Measurements from ENCODE around the gene ARID1B.

ARID1B gene

GRCh38 chr6:157194643-157195042 lies 417.5 kb downstream of the ARID1B start:
- H3K36me3 Mint-ChIP-seq, result peaks cover 64% of the 10 kb centered on the region
- no peak overlapping the region for H3K27ac Mint-ChIP-seq
- H3K4me3 Mint-ChIP-seq, result no peak overlapping the region
- no peaks in the 10 kb centered on the region for H3K9me3 Mint-ChIP-seq
- no peak for ATAC-seq
- no peaks in the 10 kb centered on the region for H3K4me1 Mint-ChIP-seq
- DNase-seq (ENCODE audit: low spot score in 2 of 2), result no peak

DNA sequence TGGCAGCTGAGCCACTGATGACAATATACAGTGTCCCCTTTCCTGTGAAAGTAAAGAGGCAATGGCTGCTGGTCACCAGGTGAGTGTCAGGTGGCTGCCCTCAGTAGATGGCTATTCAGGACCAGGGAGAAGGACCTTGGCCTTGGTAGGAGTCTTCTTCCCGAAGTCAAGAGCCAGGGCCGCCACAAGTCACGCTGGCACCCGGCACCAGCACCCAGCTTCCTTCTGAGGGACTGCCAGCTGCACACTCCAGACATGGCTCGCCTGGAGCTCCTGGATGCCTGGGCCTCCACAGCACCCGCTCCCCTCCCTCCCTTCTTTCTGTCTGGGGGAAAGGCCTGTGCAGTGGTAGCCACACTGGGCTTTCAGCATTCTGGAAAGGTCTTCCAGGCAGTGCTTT lies 419.2 kb downstream of the ARID1B start:
- ATAC-seq (no peak), DNase-seq (ENCODE audit: low spot score in 2 of 2) (no peak)
- Mint-ChIP-seq H3K4me3 (no peak overlapping the region), H3K36me3 (peaks cover 61% of the 10 kb centered on the region), H3K4me1 (no peaks in the 10 kb centered on the region), H3K27ac (no peak overlapping the region), H3K9me3 (no peaks in the 10 kb centered on the region)

DNA sequence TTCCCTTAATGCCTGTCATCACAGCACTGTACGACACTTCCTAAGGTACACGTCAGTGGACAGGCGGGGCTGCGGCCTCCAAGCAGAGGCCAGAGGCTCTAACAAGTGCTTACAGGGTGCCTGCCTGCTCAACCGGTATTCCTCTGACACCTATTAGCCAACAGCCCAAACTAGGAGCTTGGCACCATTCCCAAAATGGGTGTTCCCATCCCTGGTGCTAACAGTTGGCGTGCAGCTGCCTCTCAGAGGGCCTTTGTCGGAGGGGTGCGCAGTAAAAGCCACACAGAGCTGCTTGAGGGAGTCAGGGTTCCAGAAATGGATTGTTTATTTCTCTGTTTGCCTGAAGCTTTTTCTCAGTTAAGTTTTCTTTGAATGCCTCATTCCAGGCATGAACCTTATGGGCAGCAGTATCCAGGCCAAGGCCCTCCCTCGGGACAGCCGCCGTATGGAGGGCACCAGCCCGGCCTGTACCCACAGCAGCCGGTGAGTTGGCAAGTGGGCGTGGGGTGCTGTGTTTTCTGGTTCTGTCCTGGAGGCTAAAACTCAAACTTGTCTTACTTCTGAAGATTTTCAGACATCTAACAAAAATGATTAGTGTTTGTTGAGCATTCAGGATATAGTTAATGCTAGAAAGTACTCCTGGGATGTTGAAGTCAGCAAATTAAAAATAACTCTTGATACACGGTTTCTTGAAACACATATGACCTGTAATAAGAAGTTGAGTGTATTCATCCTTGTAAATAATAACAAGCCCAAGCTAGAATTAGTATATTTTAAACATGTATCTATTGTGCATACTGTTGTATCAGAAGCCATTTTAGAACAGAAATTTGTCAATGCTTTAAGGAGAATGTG lies 421.5 kb downstream of the ARID1B start:
- no peaks in the 10 kb centered on the region for H3K4me1 Mint-ChIP-seq
- no peaks in the 10 kb centered on the region for H3K9me3 Mint-ChIP-seq
- ATAC-seq (no peak), DNase-seq (ENCODE audit: low spot score in 2 of 2) (no peak)
- peaks cover 64% of the 10 kb centered on the region for H3K36me3 Mint-ChIP-seq
- no peak overlapping the region for H3K27ac Mint-ChIP-seq
- no peak overlapping the region for H3K4me3 Mint-ChIP-seq

DNA sequence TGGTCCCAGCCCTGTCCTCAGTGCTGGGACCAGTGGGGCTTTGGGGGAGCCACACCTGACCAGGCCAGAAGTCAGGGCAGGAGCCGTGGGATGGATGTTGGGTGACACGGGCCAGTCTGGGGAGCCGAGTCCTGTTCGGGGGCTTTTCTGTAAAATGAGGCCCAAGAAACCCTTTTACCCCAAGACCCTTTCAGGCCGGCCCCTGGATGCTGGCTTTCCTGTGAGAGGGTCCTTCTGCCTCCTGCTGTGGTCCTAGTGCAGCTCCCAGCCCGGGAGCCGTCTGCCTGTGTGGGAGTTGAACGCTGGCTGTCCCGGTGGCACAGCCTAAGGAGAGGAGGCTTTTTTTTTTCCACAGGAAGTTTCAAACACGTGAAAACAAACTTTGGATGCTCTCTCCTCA lies 422.9 kb downstream of the ARID1B start:
- no peaks in the 10 kb centered on the region for H3K9me3 Mint-ChIP-seq
- no peaks in the 10 kb centered on the region for H3K4me1 Mint-ChIP-seq
- no peak overlapping the region for H3K27ac Mint-ChIP-seq
- peaks cover 70% of the 10 kb centered on the region for H3K36me3 Mint-ChIP-seq
- DNase-seq (ENCODE audit: low spot score in 2 of 2) (no peak), ATAC-seq (no peak)
- H3K4me3 Mint-ChIP-seq, result no peak overlapping the region

DNA sequence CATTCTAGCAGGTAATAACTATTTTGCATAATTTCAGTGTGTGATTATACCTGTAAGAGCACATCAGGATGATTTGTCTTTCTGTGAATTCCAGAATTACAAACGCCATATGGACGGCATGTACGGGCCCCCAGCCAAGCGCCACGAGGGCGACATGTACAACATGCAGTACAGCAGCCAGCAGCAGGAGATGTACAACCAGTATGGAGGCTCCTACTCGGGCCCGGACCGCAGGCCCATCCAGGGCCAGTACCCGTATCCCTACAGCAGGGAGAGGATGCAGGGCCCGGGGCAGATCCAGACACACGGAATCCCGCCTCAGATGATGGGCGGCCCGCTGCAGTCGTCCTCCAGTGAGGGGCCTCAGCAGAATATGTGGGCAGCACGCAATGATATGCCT lies 423.4 kb downstream of the ARID1B start:
- ATAC-seq (no peak), DNase-seq (ENCODE audit: low spot score in 2 of 2) (no peak)
- H3K36me3 Mint-ChIP-seq, result peaks cover 70% of the 10 kb centered on the region
- H3K27ac Mint-ChIP-seq, result no peak overlapping the region
- no peaks in the 10 kb centered on the region for H3K9me3 Mint-ChIP-seq
- no peak overlapping the region for H3K4me3 Mint-ChIP-seq
- no peaks in the 10 kb centered on the region for H3K4me1 Mint-ChIP-seq

GRCh38 chr6:157201083-157201482 lies 423.9 kb downstream of the ARID1B start:
- Mint-ChIP-seq H3K36me3 (peaks cover 70% of the 10 kb centered on the region), H3K9me3 (no peaks in the 10 kb centered on the region)
- no peak for ATAC-seq

DNA sequence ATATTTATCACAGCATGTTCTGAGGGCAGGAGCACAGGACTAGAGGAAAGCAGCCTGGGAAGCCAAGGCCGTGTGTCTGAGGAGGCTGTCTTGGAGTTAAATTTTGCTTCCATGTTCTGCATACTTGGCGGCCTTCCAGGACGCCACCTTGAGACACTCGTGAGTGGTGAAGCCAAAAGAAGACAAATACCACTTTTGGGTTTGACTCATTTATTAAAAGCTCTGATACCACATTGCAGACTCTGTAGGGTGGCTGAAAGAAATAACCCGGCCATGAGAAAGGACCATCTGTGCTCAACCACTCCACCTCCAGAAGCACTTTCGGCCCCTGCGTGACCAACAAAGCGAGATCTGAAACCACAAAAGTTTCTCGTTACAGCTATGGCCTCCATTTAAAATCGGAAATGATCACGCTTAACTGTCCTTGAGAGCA lies 426.1 kb downstream of the ARID1B start:
- no peaks in the 10 kb centered on the region for H3K9me3 Mint-ChIP-seq
- H3K4me1 Mint-ChIP-seq, result no peaks in the 10 kb centered on the region
- peaks cover 76% of the 10 kb centered on the region for H3K36me3 Mint-ChIP-seq
- H3K4me3 Mint-ChIP-seq, result no peak overlapping the region
- no peak for ATAC-seq
- DNase-seq (ENCODE audit: low spot score in 2 of 2), result no peak
- H3K27ac Mint-ChIP-seq, result no peak overlapping the region

More at GRCh38 chr6:157201083-157201482, 423.9 kb downstream of the ARID1B start:
- H3K4me1 Mint-ChIP-seq, result no peaks in the 10 kb centered on the region
- H3K27ac Mint-ChIP-seq, result no peak overlapping the region
- no peak for DNase-seq (ENCODE audit: low spot score in 2 of 2)
- no peak overlapping the region for H3K4me3 Mint-ChIP-seq

DNA sequence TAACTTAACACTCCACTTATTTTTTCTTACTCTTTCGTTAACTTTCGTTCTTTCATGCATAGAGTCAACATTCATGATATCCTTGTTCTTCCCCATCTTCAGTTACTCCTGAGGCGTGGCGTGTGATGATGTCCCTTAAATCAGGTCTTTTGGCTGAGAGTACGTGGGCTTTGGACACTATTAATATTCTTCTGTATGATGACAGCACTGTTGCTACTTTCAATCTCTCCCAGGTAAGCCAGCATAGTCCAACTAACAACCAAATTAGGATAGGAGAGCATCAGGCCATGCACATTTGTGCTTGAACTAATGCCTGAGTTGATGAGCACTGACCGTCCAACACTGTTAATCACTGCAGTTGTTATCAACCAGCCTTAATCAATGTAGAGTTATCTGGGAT lies 426.6 kb downstream of the ARID1B start:
- Mint-ChIP-seq H3K36me3 (peaks cover 80% of the 10 kb centered on the region), H3K27ac (no peak overlapping the region), H3K9me3 (no peaks in the 10 kb centered on the region), H3K4me1 (no peaks in the 10 kb centered on the region), H3K4me3 (no peak overlapping the region)
- ATAC-seq (no peak), DNase-seq (ENCODE audit: low spot score in 2 of 2) (no peak)

DNA sequence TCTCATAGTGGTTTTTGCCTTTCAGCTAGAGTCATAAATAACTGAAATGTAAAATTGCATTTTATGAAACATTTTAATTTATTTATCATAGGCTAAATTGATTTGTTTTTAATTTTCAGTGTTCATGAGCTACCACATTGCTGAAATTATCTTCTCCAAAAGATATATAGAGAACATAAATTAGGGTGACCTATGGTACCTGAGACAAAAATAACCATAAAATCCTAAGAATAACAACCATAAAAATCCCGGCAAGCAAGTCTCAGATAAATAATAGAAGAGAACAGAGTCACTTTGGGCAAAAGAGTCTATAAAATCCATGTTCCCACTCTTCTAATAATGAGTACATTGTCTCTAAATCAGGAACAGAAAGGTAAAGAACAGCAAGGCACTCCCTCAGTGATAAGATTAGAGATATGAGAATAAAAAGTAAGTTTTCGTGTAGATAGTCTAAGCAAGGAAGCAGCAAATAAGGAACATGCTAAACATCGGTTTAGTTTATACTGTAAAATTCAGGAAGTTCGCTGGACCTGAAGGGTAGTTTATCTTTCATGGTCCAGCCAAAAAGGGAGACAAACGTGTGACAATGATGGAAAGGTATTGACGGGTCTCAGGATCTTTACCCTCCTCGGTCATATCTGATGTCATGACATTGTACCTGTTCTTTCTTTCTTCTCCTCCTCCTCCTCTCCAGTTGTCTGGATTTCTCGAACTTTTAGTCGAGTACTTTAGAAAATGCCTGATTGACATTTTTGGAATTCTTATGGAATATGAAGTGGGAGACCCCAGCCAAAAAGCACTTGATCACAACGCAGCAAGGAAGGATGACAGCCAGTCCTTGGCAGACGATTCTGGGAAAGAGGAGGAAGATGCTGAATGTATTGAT lies 428.5 kb downstream of the ARID1B start:
- Mint-ChIP-seq H3K9me3 (no peaks in the 10 kb centered on the region), H3K36me3 (peaks cover 77% of the 10 kb centered on the region), H3K27ac (peak overlapping the region; percentile 50), H3K4me1 (peaks cover 6% of the 10 kb centered on the region), H3K4me3 (no peak overlapping the region)
- DNase-seq (ENCODE audit: low spot score in 2 of 2), result no peak
- no peak for ATAC-seq

DNA sequence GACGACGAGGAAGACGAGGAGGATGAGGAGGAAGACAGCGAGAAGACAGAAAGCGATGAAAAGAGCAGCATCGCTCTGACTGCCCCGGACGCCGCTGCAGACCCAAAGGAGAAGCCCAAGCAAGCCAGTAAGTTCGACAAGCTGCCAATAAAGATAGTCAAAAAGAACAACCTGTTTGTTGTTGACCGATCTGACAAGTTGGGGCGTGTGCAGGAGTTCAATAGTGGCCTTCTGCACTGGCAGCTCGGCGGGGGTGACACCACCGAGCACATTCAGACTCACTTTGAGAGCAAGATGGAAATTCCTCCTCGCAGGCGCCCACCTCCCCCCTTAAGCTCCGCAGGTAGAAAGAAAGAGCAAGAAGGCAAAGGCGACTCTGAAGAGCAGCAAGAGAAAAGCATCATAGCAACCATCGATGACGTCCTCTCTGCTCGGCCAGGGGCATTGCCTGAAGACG lies 429.2 kb downstream of the ARID1B start:
- Mint-ChIP-seq H3K9me3 (no peaks in the 10 kb centered on the region), H3K4me1 (peaks cover 6% of the 10 kb centered on the region), H3K36me3 (peaks cover 72% of the 10 kb centered on the region), H3K27ac (no peak overlapping the region), H3K4me3 (no peak overlapping the region)
- no peak for DNase-seq (ENCODE audit: low spot score in 2 of 2)
- no peak for ATAC-seq

GRCh38 chr6:157207521-157208076 lies 430.4 kb downstream of the ARID1B start:
- Mint-ChIP-seq H3K27ac (no peak overlapping the region), H3K4me3 (no peak overlapping the region), H3K9me3 (no peaks in the 10 kb centered on the region), H3K4me1 (peaks cover 6% of the 10 kb centered on the region), H3K36me3 (peaks cover 60% of the 10 kb centered on the region)
- DNase-seq (ENCODE audit: low spot score in 2 of 2) (no peak), ATAC-seq (no peak)

DNA sequence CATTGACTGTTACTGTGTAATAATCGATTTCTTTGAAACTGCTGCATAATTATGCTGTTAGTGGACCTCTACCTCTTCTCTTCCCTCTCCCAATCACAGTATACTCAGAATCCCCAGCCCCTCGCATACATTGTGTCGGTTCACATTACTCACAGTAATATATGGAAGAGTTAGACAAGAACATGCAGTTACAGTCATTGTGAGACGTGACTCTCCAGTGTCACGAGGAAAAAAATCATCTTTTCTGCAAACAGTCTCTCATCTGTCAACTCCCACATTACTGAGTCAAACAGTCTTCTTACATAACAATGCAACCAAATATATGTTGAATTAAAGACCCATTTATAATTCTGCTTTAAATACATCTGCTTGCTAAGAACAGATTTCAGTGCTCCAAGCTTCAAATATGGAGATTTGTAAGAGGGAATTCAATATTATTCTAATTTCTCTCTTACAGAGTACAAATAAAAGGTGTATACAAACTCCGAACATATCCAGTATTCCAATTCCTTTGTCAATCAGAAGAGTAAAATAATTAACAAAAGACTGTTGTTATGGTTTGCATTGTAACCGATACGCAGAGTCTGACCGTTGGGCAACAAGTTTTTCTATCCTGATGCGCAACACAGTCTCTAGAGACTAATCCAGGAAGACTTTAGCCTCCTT lies 432.8 kb downstream of the ARID1B start:
- H3K4me1 Mint-ChIP-seq, result peaks cover 6% of the 10 kb centered on the region
- H3K36me3 Mint-ChIP-seq, result peaks cover 49% of the 10 kb centered on the region
- no peak overlapping the region for H3K4me3 Mint-ChIP-seq
- peak; percentile 80 for ATAC-seq
- no peak overlapping the region for H3K27ac Mint-ChIP-seq
- no peak for DNase-seq (ENCODE audit: low spot score in 2 of 2)
- no peaks in the 10 kb centered on the region for H3K9me3 Mint-ChIP-seq

DNA sequence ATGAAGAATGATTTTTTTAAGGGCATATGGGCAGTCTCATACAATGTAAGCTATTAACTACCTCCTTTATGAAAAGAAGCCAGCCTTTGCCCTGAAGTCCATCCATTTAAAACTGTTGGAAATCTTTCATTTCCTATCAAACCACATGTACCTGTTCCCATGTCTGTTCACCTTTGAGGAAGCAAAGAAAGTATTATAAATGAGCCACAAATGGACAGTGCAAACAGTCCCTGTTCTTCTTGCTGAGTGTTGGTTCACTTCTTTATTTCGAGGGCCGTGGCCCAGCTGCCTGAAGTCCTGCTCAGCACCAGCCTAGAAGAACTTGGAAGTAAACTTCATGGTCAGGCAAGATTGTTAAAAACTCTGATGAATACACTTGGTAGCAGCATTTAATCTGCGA lies 433.8 kb downstream of the ARID1B start:
- ATAC-seq (no peak), DNase-seq (ENCODE audit: low spot score in 2 of 2) (no peak)
- Mint-ChIP-seq H3K36me3 (peaks cover 39% of the 10 kb centered on the region), H3K9me3 (no peaks in the 10 kb centered on the region), H3K27ac (no peak overlapping the region), H3K4me1 (peaks cover 6% of the 10 kb centered on the region), H3K4me3 (no peak overlapping the region)

DNA sequence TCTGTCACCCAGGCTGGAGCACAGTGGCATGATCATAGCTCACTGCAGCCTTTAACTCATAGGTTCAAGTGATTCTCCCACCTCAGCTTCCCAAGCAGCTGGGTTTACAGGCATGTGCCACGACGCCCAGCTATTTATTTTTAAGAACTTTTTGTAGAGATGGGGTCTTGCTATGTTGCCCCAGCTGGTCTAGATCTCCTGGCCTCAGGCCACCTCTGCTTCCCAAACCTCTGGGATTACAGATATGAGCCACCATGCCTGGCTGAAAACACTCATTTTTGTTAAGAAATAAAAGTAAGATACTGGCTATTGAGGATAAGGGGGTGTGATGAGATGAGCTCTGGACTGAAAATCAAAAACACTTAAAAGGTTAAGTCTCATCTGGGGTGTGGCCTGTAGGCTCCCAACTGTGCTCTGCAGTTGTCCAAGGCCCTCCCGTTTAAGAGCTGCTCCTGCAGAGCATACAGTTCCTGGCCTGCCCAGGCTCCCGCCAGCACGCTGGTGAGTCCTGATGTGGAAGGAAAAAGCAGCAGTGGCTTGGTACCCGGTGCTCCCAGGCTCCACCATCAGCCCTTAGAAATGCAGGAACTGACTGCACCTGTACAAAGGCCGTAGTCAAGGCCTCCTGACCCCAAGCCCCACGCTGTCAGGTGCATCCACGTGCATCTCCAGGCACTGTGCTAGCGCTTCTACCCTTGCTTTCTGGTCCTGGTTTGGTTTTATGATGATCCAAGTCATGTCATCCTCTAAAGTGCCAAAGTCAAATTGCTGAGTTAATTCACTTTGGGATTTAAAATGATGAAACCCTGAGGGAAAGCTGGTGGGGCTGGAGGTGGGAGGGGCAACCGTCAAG lies 434.7 kb downstream of the ARID1B start:
- H3K4me1 Mint-ChIP-seq, result peaks cover 11% of the 10 kb centered on the region
- H3K4me3 Mint-ChIP-seq, result no peak overlapping the region
- H3K27ac Mint-ChIP-seq, result no peak overlapping the region

More for the DNA sequence above, 434.7 kb downstream of the ARID1B start:
- Mint-ChIP-seq H3K9me3 (no peaks in the 10 kb centered on the region), H3K36me3 (peaks cover 31% of the 10 kb centered on the region)
- ATAC-seq, result no peak
- no peak for DNase-seq (ENCODE audit: low spot score in 2 of 2)

Measured in stimulated activated effector memory CD8-positive, alpha-beta T cell treated with anti-CD3 and anti-CD28 coated beads, Interleukin-12 subunit alpha, Interleukin-12 subunit beta, amount 100 ng/mL, for 72 hours (primary cell).